ENCODE results near the gene FBXL4. TPM values are rescaled to one million over a fixed set of nuclear protein-coding genes. Genes with fewer than 3 reads are reported as not detected.

FBXL4 gene
- total RNA-seq, 1 experiment from 2014 or later = 5.1 TPM

DNA sequence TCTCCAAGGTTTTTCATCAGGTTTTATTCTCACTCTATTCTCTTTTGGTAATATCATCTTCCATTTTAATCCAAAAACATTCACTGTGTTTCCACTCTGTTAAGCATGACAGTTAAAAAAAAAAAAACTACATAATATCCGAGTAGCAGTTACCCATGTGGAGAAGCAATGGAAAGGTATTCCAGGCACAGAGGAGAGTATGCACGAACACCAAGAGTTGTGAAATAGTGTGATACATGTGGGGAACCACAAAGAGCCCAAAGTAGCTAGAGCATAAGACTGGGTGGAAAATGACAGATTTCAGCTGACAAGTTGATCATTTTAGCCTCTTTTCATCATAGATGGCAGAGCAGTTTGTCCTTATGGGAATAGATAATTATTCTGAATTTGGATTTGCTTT lies 19.9 kb upstream of the FBXL4 start:
- H4K5ac ChIP-seq (ENCODE audit: insufficient read length, low read depth, low read length) = no peak overlapping the region
- no peaks in the 10 kb centered on the region for H3K27me3 ChIP-seq (ENCODE audit: insufficient read depth, low read length)
- H2BK15ac ChIP-seq (ENCODE audit: low read depth, low read length) = no peak overlapping the region
- no peak overlapping the region; a peak in 1 of 7 replicates for H3K27ac Mint-ChIP-seq
- no peak overlapping the region for H2BK12ac ChIP-seq (ENCODE audit: insufficient read length, low read depth, low read length)
- peaks cover 3 to 5% of the 10 kb centered on the region in 2 experiments; a peak in 2 of 5 replicates for H3K9me3 Mint-ChIP-seq
- H4K8ac ChIP-seq (replicated peaks; ENCODE audit: insufficient read length, low read depth, low read length) = no peak overlapping the region
- no peaks in the 10 kb centered on the region for H3K23me2 ChIP-seq (ENCODE audit: insufficient read length, low read depth, low read length, poor library complexity, severe bottlenecking)
- H2BK5ac ChIP-seq (ENCODE audit: insufficient read length, low read length) = no peak overlapping the region
- no peak overlapping the region for H3T11ph ChIP-seq (ENCODE audit: low read length)
- no peak overlapping the region for H3K27ac ChIP-seq (ENCODE audit: insufficient read length, low read depth, low read length)
- no peaks in the 10 kb centered on the region; the same call in 1 of the 2 replicates for H3K4me1 ChIP-seq (ENCODE audit: insufficient read depth, low read length)
- H3K4ac ChIP-seq (ENCODE audit: low read depth, low read length) = no peak overlapping the region
- H2BK20ac ChIP-seq (ENCODE audit: low read depth, low read length, poor library complexity, severe bottlenecking) = no peak overlapping the region
- no peak overlapping the region for H2AFZ ChIP-seq (ENCODE audit: low read length)
- H3K4me2 ChIP-seq (ENCODE audit: insufficient read depth, insufficient read length, low read length) = no peak overlapping the region
- no peak overlapping the region for H3K14ac ChIP-seq (ENCODE audit: insufficient read depth, low read length)
- peaks cover 13 to 14% of the 10 kb centered on the region in 2 experiments for H3K4me1 Mint-ChIP-seq
- no peak overlapping the region for H2AK5ac ChIP-seq (ENCODE audit: insufficient read length, low read length)
- H4K20me1 ChIP-seq (ENCODE audit: control insufficient read depth, insufficient read depth, insufficient read length) = no peaks in the 10 kb centered on the region
- H3K18ac ChIP-seq (ENCODE audit: insufficient read length, low read depth, low read length) = no peak overlapping the region
- H3K23ac ChIP-seq (ENCODE audit: insufficient read length, low read depth, low read length) = no peak overlapping the region
- H3K4me3 Mint-ChIP-seq = no peak overlapping the region
- no peaks in the 10 kb centered on the region for H3K9me3 ChIP-seq (ENCODE audit: control insufficient read depth, low read depth, low read length)
- H3K27me3 Mint-ChIP-seq (ENCODE audit: low read depth) = no peaks in the 10 kb centered on the region; the same call in 1 of the 2 replicates
- no peak overlapping the region for H2BK120ac ChIP-seq (ENCODE audit: low read depth, low read length, poor library complexity, severe bottlenecking)
- WGBS (ENCODE audit: extremely low coverage, insufficient read length, low lambda C conversion rate) = no CpG with 5 or more reads among the region's 2 CpGs
- H3K9ac ChIP-seq (ENCODE audit: extremely low read depth, insufficient read length, low read length) = no peak overlapping the region
- H4K91ac ChIP-seq (ENCODE audit: insufficient read length, low read depth, low read length) = no peak overlapping the region
- H3K79me2 ChIP-seq (ENCODE audit: insufficient read depth, low read length) = no peaks in the 10 kb centered on the region
- H3K56ac ChIP-seq (ENCODE audit: insufficient read length, low read depth, low read length) = no peak overlapping the region
- TF ChIP-seq, protein P1, sequence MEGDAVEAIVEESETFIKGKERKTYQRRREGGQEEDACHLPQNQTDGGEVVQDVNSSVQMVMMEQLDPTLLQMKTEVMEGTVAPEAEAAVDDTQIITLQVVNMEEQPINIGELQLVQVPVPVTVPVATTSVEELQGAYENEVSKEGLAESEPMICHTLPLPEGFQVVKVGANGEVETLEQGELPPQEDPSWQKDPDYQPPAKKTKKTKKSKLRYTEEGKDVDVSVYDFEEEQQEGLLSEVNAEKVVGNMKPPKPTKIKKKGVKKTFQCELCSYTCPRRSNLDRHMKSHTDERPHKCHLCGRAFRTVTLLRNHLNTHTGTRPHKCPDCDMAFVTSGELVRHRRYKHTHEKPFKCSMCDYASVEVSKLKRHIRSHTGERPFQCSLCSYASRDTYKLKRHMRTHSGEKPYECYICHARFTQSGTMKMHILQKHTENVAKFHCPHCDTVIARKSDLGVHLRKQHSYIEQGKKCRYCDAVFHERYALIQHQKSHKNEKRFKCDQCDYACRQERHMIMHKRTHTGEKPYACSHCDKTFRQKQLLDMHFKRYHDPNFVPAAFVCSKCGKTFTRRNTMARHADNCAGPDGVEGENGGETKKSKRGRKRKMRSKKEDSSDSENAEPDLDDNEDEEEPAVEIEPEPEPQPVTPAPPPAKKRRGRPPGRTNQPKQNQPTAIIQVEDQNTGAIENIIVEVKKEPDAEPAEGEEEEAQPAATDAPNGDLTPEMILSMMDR (conservative IDR thresholded peaks at IDR 0.05) = no peak
- peaks cover 0 to 5% (median 0%) of the 10 kb centered on the region in 3 experiments; a peak in 3 of 7 replicates for H3K36me3 Mint-ChIP-seq (ENCODE audit: insufficient read depth in 1 of 3, low read depth in 3 of 3)
- DNase-seq = no peak
- H3K79me1 ChIP-seq (ENCODE audit: insufficient read depth, low read depth, low read length, poor library complexity, severe bottlenecking) = no peaks in the 10 kb centered on the region

Data from H9 (cell line).